Activated gamma-delta T cell (primary cell): ENCODE measurements around the gene ZBTB7C.

ENCODE experiments used
- DNase-seq: peaks from one replicate; lab custom pipeline; 2025; lab: John Stamatoyannopoulos, UW

ZBTB7C gene

GRCh38 chr18:48191494-48191893 lies 217.7 kb downstream of the ZBTB7C start:
- no peak for DNase-seq

- no peak for DNase-seq
Measured at GRCh38 chr18:48190994-48191393, 218.2 kb downstream of the ZBTB7C start.

- no peak for DNase-seq
Measured at GRCh38 chr18:48188609-48189008, 220.6 kb downstream of the ZBTB7C start.

GRCh38 chr18:48186861-48187260 lies 222.3 kb downstream of the ZBTB7C start:
- no peak for DNase-seq

- DNase-seq, result no peak
Measured at GRCh38 chr18:48186131-48186766, 222.9 kb downstream of the ZBTB7C start.

- no peak for DNase-seq
Measured at GRCh38 chr18:48184118-48184517, 225.1 kb downstream of the ZBTB7C start.

- no peak for DNase-seq
Measured at GRCh38 chr18:48183613-48184012, 225.6 kb downstream of the ZBTB7C start.

GRCh38 chr18:48182779-48183178 lies 226.4 kb downstream of the ZBTB7C start:
- no peak for DNase-seq

- DNase-seq, result no peak
Measured at GRCh38 chr18:48181857-48182256, 227.3 kb downstream of the ZBTB7C start.

- DNase-seq, result no peak
Measured at GRCh38 chr18:48181087-48181823, 227.9 kb downstream of the ZBTB7C start.

GRCh38 chr18:48179666-48180065 lies 229.5 kb downstream of the ZBTB7C start:
- DNase-seq, result no peak

- no peak for DNase-seq
Measured at GRCh38 chr18:48179001-48179400, 230.2 kb downstream of the ZBTB7C start.

GRCh38 chr18:48176909-48177308 lies 232.3 kb downstream of the ZBTB7C start:
- no peak for DNase-seq

- DNase-seq, result no peak
Measured at GRCh38 chr18:48173557-48173956, 235.6 kb downstream of the ZBTB7C start.

- DNase-seq, result no peak
Measured at GRCh38 chr18:48172226-48173006, 236.8 kb downstream of the ZBTB7C start.

GRCh38 chr18:48171490-48172188 lies 237.5 kb downstream of the ZBTB7C start:
- no peak for DNase-seq

- no peak for DNase-seq
Measured at GRCh38 chr18:48170651-48171050, 238.5 kb downstream of the ZBTB7C start.

GRCh38 chr18:48168861-48169260 lies 240.3 kb downstream of the ZBTB7C start:
- DNase-seq, result no peak

- DNase-seq, result no peak
Measured at GRCh38 chr18:48167897-48168253, 241.3 kb downstream of the ZBTB7C start.

GRCh38 chr18:48166336-48166875 lies 242.8 kb downstream of the ZBTB7C start:
- no peak for DNase-seq

- no peak for DNase-seq
Measured at GRCh38 chr18:48165111-48165866, 243.9 kb downstream of the ZBTB7C start.
